NCI-H2171 (cell line): ENCODE data around the gene LINC00305.

Experiments used
- DNase-seq: peaks from one replicate; lab custom pipeline; 2025; lab: John Stamatoyannopoulos, UW

LINC00305 gene

GRCh38 chr18:64148988-64149387 is at the start of gene LINC00305:
Gene LINC00305, minus strand, starts transcription at chr18:64149088.
- DNase-seq, result no peak

DNA sequence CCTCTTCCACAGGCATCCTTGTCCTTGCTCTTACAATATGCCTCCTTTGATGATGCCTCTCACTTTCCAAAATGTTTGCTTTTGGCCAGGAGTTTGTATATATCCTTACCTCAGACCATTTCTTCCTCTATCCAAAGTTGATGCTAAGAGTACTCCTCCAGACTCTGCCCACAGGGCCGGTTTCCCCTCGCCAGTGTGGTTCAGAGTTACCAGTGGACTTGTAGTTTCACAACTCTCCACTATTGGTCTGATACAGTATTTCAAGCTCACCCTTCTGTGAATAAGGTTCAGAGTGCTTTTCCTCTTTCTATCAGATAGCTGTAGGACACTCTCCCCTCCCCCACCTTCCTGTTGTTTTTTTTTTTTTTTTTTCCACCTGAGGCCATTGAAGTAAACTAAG is 42.2 kb upstream of the LINC00305 start:
- no peak for DNase-seq

GRCh38 chr18:64185987-64186386 is 37.1 kb upstream of the LINC00305 start:
- peak; percentile 21 for DNase-seq

GRCh38 chr18:64183665-64184064 is 34.8 kb upstream of the LINC00305 start:
- no peak for DNase-seq

DNA sequence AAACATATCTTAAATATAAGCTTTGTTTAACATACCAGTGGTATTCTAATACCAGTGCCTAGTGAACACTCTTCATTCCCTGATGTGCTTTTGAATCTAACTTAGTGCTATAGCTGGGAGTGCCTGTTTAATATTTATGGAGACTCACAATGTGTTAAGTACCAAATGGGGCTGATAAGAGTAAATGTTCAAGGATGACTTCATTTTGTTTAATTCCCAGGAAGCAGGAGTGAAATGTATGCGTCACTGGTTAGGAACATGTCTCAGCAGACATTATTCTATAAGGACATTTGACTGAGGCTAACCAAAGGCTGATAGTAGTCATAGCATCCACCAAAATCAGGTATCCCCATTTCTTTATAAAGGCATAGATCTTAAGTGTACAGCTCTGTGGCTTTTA is 31.7 kb upstream of the LINC00305 start:
- DNase-seq, result no peak

- DNase-seq, result no peak
Measured at GRCh38 chr18:64180171-64180570, 31.3 kb upstream of the LINC00305 start.

DNA sequence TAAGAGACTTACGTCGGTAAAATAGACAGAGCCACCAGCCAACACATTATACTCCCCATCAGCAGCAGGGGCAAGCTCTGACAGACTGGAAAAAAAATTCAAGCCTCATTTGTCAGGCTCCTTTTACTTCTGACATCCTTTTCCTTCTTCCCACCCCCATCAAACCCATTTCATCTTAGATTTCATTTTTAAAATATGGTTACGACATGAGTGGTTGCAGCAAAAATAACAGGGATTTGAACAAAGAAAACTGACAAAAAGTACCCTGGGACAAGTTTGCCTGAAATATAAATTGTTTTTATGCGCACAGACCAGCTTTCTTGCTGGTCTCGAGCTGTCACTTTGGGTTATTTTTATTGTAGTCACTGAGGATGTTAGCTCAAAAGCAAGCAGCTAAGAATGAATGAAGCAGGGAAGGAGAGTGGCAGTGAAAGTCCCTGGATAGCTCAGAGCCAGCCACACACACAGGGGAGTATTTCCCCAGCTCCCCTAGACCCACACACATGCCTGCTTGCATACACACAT is 30.7 kb upstream of the LINC00305 start:
- DNase-seq, result no peak

DNA sequence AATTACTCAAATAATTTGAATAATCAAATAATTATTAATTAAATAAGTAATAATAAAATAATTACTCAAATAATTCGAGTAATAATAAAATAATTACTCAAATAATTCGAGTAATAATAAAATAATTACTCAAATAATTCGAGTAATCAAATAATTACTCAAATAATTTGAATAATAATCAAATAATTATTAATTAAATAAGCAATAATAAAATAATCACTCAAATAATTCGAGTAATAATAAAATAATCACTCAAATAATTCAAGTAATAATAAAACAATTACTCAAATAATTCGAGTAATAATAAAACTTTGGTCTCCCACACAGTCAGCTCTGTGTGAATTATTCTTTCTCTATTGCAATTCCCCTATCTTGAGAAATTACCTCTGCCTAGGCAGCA is 30.0 kb upstream of the LINC00305 start:
- DNase-seq, result no peak

- no peak for DNase-seq
Measured at GRCh38 chr18:64175432-64175831, 26.5 kb upstream of the LINC00305 start.

DNA sequence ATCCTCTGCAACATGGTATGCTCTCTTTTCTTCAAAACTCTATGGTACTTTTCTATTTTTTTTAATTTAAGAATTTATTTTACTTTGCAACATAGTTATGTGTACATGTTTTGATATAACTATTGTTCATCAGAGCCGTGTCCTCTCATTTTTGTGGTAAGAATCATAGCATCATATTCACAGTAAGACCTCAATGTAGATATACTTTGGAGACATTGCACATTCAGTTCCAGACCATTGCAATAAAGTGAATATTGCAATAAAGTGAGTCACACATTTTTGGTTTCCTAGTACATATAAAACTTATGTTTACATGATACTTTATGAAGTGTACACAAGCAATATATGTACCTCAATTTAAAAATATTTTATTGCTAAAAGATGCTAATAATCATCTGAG is 22.7 kb upstream of the LINC00305 start:
- no peak for DNase-seq

- DNase-seq, result no peak
Measured at GRCh38 chr18:64167408-64167925, 18.6 kb upstream of the LINC00305 start.

- no peak for DNase-seq
Measured at GRCh38 chr18:64165906-64166305, 17.0 kb upstream of the LINC00305 start.

DNA sequence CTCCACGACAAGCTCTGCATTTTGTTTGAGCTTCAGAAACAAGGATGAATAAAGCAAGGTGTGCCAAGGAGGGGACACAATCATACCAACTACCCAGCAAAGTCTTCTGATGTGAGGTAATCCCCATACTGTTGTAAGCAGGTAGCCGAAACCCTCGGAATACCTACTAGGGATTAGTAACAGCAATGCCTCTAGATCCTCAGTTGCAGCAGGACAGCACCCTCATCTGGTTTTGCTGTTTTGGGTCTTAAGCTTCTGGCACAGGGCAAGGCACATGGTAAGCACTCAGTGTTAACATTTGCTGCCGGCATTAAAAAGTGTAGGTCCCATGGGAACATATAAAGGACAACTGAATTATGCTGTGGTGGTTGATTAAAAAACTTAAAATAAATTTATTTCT is 16.0 kb upstream of the LINC00305 start:
- no peak for DNase-seq

- peak; percentile 15 for DNase-seq
Measured at GRCh38 chr18:64149916-64150438, 1.1 kb upstream of the LINC00305 start.

- DNase-seq, result no peak
Measured at GRCh38 chr18:64142904-64143303, 6.0 kb downstream of the LINC00305 start.

DNA sequence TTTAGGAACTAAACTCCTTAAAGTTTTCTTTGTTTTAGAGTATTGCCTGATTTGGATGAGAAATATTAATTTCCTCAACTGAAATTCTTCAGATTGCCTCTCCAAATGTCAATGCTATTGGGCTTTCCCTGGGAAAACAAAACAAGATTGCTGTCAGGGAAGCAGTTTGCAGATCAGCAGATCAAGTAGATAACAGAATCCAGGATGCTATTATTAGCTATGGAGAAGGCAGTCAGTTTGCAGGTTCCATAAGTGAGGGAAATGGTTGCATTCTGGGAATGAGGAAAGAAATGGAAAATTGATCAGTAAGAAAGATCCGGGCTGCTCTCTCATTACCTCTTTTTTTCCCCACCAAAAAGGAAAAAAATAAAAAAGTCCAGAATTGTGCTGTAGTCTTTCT is 11.0 kb downstream of the LINC00305 start:
- no peak for DNase-seq

- DNase-seq, result no peak
Measured at GRCh38 chr18:64134044-64134747, 14.7 kb downstream of the LINC00305 start.

- DNase-seq, result peak; percentile 58
Measured at GRCh38 chr18:64132871-64133270, 16.0 kb downstream of the LINC00305 start.

DNA sequence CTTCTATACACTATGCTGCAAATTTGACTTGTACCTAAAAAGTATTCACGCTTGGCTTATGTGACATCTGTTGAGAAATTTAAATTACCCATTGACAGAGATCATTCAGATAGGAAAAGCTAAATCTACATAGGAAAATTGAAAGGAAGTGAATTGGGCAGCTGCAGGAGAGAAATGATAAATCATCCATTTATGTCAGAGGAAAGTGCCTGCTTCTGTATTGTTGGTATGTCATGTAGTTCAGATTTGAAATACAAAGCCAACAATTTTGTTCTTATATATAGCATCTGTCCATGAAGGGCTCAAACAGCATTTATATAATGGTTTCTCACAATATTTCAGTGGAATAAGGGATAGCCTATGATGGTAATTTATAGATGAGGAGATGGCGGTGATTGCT is 17.6 kb downstream of the LINC00305 start:
- DNase-seq, result no peak

DNA sequence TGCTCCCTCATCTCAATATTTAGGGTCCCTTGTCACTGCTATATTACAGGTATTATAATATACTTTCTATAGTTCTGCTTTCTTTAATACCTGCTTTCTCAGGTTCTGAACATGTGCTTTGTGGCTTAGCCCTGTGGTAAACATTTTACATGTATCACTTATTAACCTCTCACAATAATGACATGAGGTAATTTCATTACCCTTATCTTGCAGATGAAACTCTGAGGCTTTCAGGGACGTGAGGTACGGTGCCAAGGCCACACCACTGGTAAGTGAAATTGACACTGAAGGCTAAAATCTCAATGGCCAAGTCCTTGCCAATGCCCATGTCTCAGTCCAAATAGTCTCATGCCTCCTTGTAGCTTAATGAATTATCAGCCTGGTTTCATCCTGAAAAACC is 21.7 kb downstream of the LINC00305 start:
- DNase-seq, result no peak

DNA sequence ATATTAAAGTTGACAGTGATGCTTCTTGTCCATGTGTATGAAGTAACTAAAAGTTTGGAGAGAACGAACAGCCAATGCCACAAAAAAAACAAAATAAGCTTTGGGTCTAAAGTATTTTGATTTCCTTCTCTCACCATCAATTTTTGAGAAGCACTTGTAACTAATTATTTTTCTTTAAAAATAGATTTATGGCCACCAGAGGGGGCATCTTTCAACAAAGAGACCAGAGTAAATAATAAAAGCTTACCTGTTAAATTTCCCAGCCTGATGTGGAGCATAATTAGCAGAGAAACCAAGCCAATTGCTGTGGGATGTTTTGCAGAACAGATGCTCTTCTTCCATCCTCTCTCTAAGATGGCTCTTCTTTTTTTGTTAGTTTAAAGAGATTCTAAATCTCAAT is 29.0 kb downstream of the LINC00305 start:
- DNase-seq, result peak; percentile 13

DNA sequence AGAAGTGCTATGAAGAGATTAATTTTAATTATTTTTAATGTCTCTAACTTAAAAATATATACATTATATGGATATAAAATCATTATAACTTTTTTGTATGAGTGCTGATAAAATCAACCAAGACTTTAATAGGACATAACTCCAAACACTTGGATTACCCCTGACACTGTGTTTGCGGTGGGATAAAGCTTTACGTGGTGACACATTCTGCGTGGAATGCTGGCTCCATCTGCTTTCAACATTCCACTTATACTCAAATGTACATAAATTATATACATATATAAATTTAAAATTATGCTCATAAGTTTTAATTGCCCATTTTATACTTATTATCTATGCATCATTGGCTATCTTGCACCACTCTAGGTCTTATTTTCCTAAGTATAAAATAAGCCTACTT is 30.5 kb downstream of the LINC00305 start:
- no peak for DNase-seq

DNA sequence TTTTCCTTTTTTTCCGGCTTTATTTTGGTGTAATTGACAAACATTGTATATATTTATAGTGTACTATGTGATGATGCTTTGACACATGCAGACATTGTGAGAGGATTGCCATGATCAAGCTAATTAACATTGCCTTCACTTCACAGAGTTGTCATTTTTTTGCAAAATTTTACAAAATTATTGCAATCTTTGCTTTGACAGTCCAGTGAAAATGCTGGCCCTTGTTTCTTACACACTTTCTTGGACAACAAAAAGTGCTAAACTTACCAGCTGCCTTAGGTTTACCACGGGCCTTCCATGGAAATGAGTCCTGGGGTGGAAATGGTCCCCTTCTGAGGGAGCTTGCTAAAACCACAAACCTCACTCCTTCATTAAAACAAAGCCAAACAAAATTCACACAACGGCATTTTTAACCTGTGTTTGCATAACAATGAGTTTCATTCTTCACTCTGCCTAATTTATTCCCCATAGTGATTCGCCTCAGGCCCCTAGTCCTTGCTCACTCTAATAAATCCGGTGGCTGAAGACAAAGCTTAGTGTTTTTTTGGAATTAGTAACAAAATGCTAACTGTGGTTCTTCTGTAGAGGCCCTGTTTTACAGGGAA is 32.2 kb downstream of the LINC00305 start:
- no peak for DNase-seq
